Astrocyte of the spinal cord (primary cell): ENCODE results near the gene PRR14L.

Experiments
- DNase-seq: peaks from one replicate; pipeline ENCODE4 v3.0.0; 2011; ENCODE audit warnings: low read depth, low spot score
- H3K4me3 ChIP-seq: 2 replicates; pipeline ENCODE4 v1.5.1; 2011; ENCODE audit warnings: low read depth, mild to moderate bottlenecking, low read length, moderate library complexity
- in situ Hi-C: cut with HindIII; loops from 2 replicates; pipeline ENCODE4 v1.10.0; 2017; ENCODE audit warnings: low sequenced_read_pairs
- TF ChIP-seq, protein P1 (sequence below): IDR thresholded peaks from 2 replicates; pipeline ENCODE4 v1.5.1; 2012; ENCODE audit warnings: low read depth, mild to moderate bottlenecking, low read length, inconsistent platforms

Gene PRR14L

DNA sequence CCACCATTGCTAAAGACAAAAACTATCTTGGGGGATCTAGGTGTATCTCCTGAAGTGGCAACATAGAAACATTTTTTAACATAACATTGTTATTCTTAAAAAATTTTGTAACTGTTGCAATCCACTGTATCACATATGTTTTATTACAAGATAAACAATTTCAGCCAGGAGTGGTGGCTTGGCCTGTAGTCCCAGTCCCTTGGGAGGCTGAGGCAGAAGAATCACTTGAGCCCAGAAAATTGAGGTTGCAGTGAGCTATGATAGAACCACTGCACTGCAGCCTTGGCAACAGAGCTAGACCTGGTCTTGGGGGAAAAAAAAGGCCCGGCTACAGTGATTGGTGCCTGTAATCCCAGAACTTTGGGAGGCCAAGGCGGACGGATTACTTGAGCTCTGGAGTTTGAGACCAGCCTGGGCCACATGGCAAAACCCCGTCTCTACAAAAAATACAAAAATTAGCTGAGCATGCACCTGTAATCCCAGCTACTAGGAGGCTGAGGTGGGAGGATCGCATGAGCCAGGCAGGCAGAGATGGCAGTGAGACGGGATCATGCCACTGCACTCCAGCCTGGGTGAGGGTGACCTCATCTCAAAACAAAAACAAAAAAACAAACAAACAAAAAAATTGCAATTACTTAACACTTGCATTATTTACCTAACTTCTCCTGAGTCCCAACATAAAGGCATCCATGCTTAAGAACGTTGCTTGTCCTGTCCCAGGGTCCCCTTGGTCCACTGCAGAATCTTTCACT is 2.3 kb upstream of the PRR14L start:
- TF ChIP-seq, protein P1, sequence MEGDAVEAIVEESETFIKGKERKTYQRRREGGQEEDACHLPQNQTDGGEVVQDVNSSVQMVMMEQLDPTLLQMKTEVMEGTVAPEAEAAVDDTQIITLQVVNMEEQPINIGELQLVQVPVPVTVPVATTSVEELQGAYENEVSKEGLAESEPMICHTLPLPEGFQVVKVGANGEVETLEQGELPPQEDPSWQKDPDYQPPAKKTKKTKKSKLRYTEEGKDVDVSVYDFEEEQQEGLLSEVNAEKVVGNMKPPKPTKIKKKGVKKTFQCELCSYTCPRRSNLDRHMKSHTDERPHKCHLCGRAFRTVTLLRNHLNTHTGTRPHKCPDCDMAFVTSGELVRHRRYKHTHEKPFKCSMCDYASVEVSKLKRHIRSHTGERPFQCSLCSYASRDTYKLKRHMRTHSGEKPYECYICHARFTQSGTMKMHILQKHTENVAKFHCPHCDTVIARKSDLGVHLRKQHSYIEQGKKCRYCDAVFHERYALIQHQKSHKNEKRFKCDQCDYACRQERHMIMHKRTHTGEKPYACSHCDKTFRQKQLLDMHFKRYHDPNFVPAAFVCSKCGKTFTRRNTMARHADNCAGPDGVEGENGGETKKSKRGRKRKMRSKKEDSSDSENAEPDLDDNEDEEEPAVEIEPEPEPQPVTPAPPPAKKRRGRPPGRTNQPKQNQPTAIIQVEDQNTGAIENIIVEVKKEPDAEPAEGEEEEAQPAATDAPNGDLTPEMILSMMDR, result no peak
- DNase-seq, result no peak
- no peak overlapping the region for H3K4me3 ChIP-seq
- in situ Hi-C loops, result no loop called here

DNA sequence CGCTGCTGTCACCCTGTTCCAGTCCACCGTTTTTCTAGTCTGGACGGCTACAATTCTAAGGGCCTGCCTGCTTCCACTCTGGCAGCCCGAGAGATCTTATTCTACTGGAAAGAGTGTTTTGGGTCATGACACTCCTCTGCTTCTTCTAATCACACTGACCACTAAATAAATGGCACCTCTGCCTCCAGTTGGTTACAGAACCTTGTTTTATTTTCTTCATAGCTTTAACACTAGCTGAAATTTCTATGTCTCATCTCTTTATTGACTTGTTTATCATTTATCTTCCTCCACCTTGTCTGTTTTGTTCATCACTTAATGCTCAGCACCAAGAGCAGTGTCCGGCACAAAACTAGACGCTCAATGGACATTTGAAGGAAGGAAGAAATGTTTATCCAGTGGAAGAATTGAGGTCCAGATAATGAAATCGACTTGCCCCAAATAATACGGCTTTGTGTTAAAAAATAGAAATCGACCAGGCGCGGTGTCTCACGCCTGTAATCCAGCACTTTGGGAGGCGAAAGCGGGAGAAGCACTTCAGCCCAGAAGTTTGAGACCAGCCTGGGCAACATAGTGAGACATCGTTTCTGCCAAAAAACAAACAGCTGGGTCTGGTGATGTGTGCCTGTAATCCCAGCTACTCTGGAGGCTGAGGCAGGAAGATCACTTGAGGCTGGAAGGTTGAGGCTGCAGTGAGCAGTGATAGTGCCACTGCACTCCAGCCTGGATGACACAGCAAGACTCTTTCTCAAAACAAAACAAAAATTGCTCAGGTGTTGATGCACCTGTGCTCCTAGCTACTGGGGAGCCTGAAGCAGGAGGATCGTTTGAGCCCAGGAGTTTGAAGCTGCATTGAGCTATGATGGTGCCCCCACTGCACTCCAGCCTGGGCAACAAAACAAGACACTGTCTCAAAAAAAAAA is 693 bp upstream of the PRR14L start:
- in situ Hi-C loops, result no loop called here
- DNase-seq, result no peak
- TF ChIP-seq, protein P1, result no peak
- peak overlapping the region; percentile 96 for H3K4me3 ChIP-seq

DNA sequence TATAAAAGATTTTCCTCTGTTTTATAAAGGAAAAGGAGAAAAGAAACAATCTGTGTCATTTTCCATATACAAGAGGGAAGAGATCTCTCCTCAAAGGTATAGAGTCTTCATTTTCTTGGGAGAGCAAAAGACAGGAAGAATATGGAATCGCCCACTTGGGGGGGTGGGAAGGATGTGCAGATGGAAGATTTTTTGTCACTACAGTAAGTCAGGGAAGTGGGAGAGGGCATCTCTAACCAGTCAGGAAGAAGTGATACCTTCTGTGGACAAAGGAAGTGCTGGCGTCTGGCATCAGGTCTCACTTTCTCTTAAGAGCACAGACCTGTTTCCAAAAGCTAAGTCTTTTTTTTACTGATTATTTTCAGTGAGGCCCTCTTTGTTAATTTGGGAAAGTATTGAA is 1.4 kb downstream of the PRR14L start:
- TF ChIP-seq, protein P1, result no peak
- peak overlapping the region; percentile 96 for H3K4me3 ChIP-seq
- DNase-seq, result no peak
- in situ Hi-C loops, result no loop called here

DNA sequence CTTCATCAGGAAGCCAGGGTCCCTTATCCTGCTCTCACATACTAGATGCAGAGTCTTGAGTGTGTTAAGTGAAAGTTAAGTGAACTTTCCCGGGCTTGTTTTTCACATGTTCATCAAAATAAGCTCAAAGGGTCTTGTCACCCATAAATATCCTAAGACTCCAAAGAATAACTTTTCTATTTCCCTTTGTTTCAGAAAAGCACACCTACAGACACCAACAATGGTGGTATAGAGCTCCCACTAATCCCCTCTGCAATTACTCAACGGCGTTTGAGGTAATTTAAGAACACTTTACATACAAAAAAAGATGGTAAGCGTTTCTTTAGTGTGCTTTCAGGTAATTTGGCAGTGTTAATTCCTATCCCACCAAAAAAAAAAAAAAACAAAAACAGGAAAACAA is 2.5 kb downstream of the PRR14L start:
- H3K4me3 ChIP-seq, result no peak overlapping the region
- in situ Hi-C loops, result no loop called here
- no peak for DNase-seq
- TF ChIP-seq, protein P1, result no peak

DNA sequence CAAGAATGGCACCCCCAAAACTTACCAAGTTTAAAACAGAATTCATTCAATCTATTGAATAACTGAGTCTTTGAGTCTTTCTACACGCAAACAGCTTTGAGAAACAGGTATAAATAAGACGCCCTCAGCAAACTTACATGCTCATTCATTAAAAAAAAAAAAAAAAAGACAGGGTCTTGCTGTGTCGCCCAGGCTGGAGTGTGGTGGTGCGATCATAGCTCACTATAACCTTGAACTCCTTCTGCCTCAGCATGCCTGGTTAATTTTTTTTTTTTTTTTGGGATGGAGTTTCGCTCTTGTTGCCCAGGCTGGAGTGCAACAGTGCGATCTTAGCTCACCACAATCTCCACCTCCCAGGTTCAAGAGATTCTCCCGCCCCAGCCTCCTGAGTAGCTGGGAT is 6.1 kb downstream of the PRR14L start:
- in situ Hi-C loops, result no loop called here

DNA sequence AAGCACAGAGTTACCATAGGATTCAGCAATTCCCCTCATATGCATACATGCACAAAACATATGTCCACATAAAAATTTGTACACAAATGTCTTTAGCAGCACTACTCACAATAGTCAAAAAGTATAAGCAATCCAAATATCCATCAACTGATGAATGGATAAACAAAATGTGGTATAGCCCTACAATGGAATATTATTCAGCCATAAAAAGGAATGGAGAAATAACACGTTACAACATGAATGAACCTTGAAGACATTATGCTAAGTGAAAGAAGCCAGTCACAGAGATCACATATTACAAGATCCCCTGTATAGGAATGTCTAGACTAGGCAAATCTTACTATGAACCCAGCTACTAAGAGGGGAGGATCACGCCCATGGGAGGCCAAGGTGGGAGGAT is 7.2 kb downstream of the PRR14L start:
- no peak for DNase-seq
- H3K4me3 ChIP-seq, result no peak overlapping the region
- in situ Hi-C loops, result no loop called here
- TF ChIP-seq, protein P1, result no peak

More for the DNA sequence above, 6.1 kb downstream of the PRR14L start:
- TF ChIP-seq, protein P1, result no peak
- no peak overlapping the region for H3K4me3 ChIP-seq
- DNase-seq, result no peak
